GM12878 (cell line): ENCODE results near the gene MB21D2. TPM values are rescaled to one million over a fixed set of nuclear protein-coding genes. Genes with fewer than 3 reads are reported as not detected.
A peak's percentile ranks its signal among the peaks of the same experiment; 100 is the strongest.

Source experiments
- ATAC-seq: fragments of 200-7000 bp; cut with Tn5 transposase; 3 replicates; pipeline ENCODE4 v1.9.1; 2020; ENCODE audit warnings: mild to moderate bottlenecking, moderate library complexity
- BruUV-seq: library from RNA; stranded (reverse); fragments of 400-500 nt; replicated peaks from 2 replicates; lab custom pipeline; 2021; lab: Mats Ljungman, UMichigan
- CTCF ChIA-PET: fragments of 300-600 bp; sonication (Branson Sonifier 250); formaldehyde crosslinking; extraction: SDS; loops from one replicate; lab custom pipeline; 2021; ENCODE audit warnings: inconsistent platforms; lab: Yijun Ruan, JAX
- POLR2A ChIA-PET: fragments of 350-600 bp; formaldehyde crosslinking; extraction: SDS; loops from one replicate; lab custom pipeline; 2021; ENCODE audit warnings: inconsistent platforms; lab: Charles Lee
- RAD21 ChIA-PET: fragments of 300-600 bp; sonication (Branson Sonifier 250); formaldehyde crosslinking; loops from one replicate; lab custom pipeline; 2023; ENCODE audit warnings: antibody characterized with exemption; ENCODE audit not compliant: unreplicated experiment; lab: Charles Lee
- SMC1A ChIA-PET: fragments of 300-600 bp; sonication (Branson Sonifier 250); formaldehyde crosslinking; loops from one replicate; lab custom pipeline; 2023; ENCODE audit not compliant: unreplicated experiment, uncharacterized antibody; lab: Charles Lee
- DNase-seq: peaks from one replicate; pipeline ENCODE4 v3.0.0-alpha.2; 2011; ENCODE audit warnings: low read depth, low spot score
- FAIRE-seq: peaks from 3 replicates; lab custom pipeline; 2011; peaks lifted over from hg19 to GRCh38; lab: Jason Lieb, UNC
- H2AFZ ChIP-seq: 2 replicates; pipeline ENCODE4 v1.6.0; 2011; ENCODE audit warnings: low read depth, low read length, control low read depth; ENCODE audit not compliant: control insufficient read depth
- H3K27ac ChIP-seq: 2 replicates; pipeline ENCODE4 v1.5.1; 2011; ENCODE audit warnings: control low read depth; ENCODE audit not compliant: control insufficient read depth, insufficient read depth
- H3K27me3 ChIP-seq, 2 experiments: replicated peaks in 1 of 2; 2 replicates each; pipeline versions ENCODE4 v1.6.0 to v1.6.1; 2011; ENCODE audit warnings: low read length in 1 of 2; ENCODE audit not compliant: control insufficient read depth in 2 of 2, insufficient read depth in 2 of 2
- H3K36me3 ChIP-seq, 2 experiments: 2 replicates each; pipeline ENCODE4 v1.5.1; 2011; ENCODE audit warnings: low read length in 1 of 2; ENCODE audit not compliant: control insufficient read depth in 2 of 2, insufficient read depth in 2 of 2
- H3K4me1 ChIP-seq: 2 replicates; pipeline ENCODE4 v1.6.1; 2011; ENCODE audit warnings: mild to moderate bottlenecking, low read length, moderate library complexity, mixed read lengths; ENCODE audit not compliant: control insufficient read depth, insufficient read depth
- H3K4me2 ChIP-seq: 2 replicates; pipeline ENCODE4 v1.6.0; 2011; ENCODE audit warnings: control low read depth; ENCODE audit not compliant: control insufficient read depth, insufficient read depth
- H3K4me3 ChIP-seq: fragments of 200-600 bp; sonication (generic); 2 replicates; pipeline ENCODE4 v1.5.1; 2016
- H3K79me2 ChIP-seq: 2 replicates; pipeline ENCODE4 v1.6.0; 2011; ENCODE audit warnings: low read length; ENCODE audit not compliant: control insufficient read depth, insufficient read depth
- H3K9ac ChIP-seq: 2 replicates; pipeline ENCODE4 v1.8.0; 2011; ENCODE audit warnings: low read length, control low read depth, mixed read lengths; ENCODE audit not compliant: control insufficient read depth, insufficient read depth
- H3K9me3 ChIP-seq: replicated peaks from 3 replicates; pipeline ENCODE4 v1.5.1; 2011; ENCODE audit warnings: mild to moderate bottlenecking, low read length; ENCODE audit not compliant: control insufficient read depth, insufficient read depth
- H4K20me1 ChIP-seq: 2 replicates; pipeline ENCODE4 v1.6.0; 2011; ENCODE audit not compliant: control insufficient read depth, insufficient read depth
- ATF7 ChIP-seq: fragments of 450-650 bp; IDR thresholded peaks from 2 replicates; pipeline ENCODE4 v1.6.1; 2016; ENCODE audit warnings: low read depth, mild to moderate bottlenecking
- BRCA1 ChIP-seq: IDR thresholded peaks from 2 replicates; pipeline ENCODE4 v1.6.1; 2011; ENCODE audit warnings: low read depth, low read length, improper control_type of control experiment
- CEBPZ ChIP-seq: fragments of 150-350 bp; IDR thresholded peaks from 2 replicates; pipeline ENCODE4 v1.6.1; 2016; ENCODE audit warnings: low read depth, low read length
- HDAC2 ChIP-seq: fragments of 200-600 bp; sonication (generic); IDR thresholded peaks from 2 replicates; pipeline ENCODE4 v1.6.1; 2017
- IRF4 ChIP-seq: IDR thresholded peaks from 2 replicates; pipeline ENCODE4 v1.6.1; 2011; ENCODE audit warnings: low read depth, low read length
- JUND ChIP-seq: IDR thresholded peaks from 2 replicates; pipeline ENCODE4 v1.6.1; 2012; ENCODE audit warnings: low read depth, mild to moderate bottlenecking, low read length, improper control_type of control experiment, moderate library complexity
- MEF2A ChIP-seq: IDR thresholded peaks from 2 replicates; pipeline ENCODE4 v1.6.1; 2011; ENCODE audit warnings: low read depth, mild to moderate bottlenecking, low read length, moderate library complexity; ENCODE audit not compliant: insufficient read depth
- MLLT1 ChIP-seq: fragments of 450-650 bp; IDR thresholded peaks from 2 replicates; pipeline ENCODE4 v1.6.1; 2016; ENCODE audit warnings: mild to moderate bottlenecking
- RBBP5 ChIP-seq: fragments of 200-600 bp; sonication (generic); conservative IDR thresholded peaks from 2 replicates; pipeline ENCODE4 v1.6.1; 2016
- RFX5 ChIP-seq: IDR thresholded peaks from 2 replicates; pipeline ENCODE4 v1.6.1; 2011; ENCODE audit warnings: low read depth, low read length, improper control_type of control experiment
- ZNF217 ChIP-seq: fragments of 450-650 bp; IDR thresholded peaks from 2 replicates; pipeline ENCODE4 v1.6.1; 2017; ENCODE audit warnings: antibody characterized with exemption, mild to moderate bottlenecking
- WGBS: methylation state at CpG from one replicate; pipeline ENCODE4 v1.1.6; 2016; ENCODE audit warnings: low lambda C conversion rate; ENCODE audit not compliant: insufficient replicate concordance, insufficient coverage; ENCODE audit errors: missing lambda C conversion rate; 5-methylcytosine and 5-hydroxymethylcytosine counted together
- in situ Hi-C: fragments of 300-500 bp; cut with MboI; formaldehyde crosslinking; loops from 9 replicates; pipeline ENCODE4 v1.14.3; 2018; ENCODE audit warnings: mixed read lengths
- intact Hi-C: fragments of 100-400 bp; cut with micrococcal nuclease; formaldehyde crosslinking; loops from one replicate; pipeline ENCODE4 v1.14.2; 2022; ENCODE audit not compliant: unreplicated experiment
- polyA plus RNA-seq, 11 experiments: library from polyadenylated mRNA; depleted of rRNA in 4 of 11; unstranded in 6 of 11; stranded (reverse) in 5 of 11; fragments of >200 nt; fragmentation: Nextera tagmentation in 4 of 11; fragmentation: Illumina TruSeq in 1 of 11; extraction: Ambion mirVana in 4 of 11; extraction: Trizol in 1 of 11; gene quantifications; 1 replicate in 1 of 11; 2 replicates in 10 of 11; pipeline versions ENCODE4 v1.2.1 to v1.2.3, GENCODE V29; 2011 to 2016; ENCODE audit warnings: inconsistent platforms in 2 of 11, missing spikeins in 2 of 11, low read depth in 1 of 11
- total RNA-seq, 4 experiments: library from RNA; depleted of rRNA in 3 of 4; stranded (reverse); fragments of >200 nt in 3 of 4; fragmentation: Illumina TruSeq in 1 of 4; extraction: Trizol in 1 of 4; gene quantifications; 2 replicates each; pipeline versions ENCODE4 v1.2.1 to v1.2.3, GENCODE V29; 2013 to 2021

Gene MB21D2
- total and polyA plus RNA-seq, 10 of the 15 experiments (the other 5 are each of a cell fraction or from before 2014, with no cell fraction given): 7.9 to 21.2 (median 15.3) TPM

- in situ Hi-C loops (no loop called here), intact Hi-C loops (no loop called here)
- FAIRE-seq: peak; percentile 49
- RAD21 ChIA-PET: interaction anchor here (0.7 to 9.7 kb wide), 12 partner anchors 8 to 73 kb away, joined by 3 to 146 read pairs (median 19); partner anchors contain the start of gene MB21D2
- Histone ChIP-seq H3K9me3 (no peaks in the 10 kb centered on the region), H3K9ac (no peak overlapping the region)
- TF ChIP-seq MLLT1: 0 out of 2 replicates have a peak, but pooled peaks have one; percentile 24
- TF ChIP-seq RBBP5: no peak
- no peak for TF ChIP-seq IRF4
- TF ChIP-seq BRCA1: no peak
- 0 out of 2 replicates have a peak, but pooled peaks have one; percentile 36 for TF ChIP-seq ATF7
- TF ChIP-seq HDAC2: no peak
- no peak for TF ChIP-seq ZNF217
- no peak for TF ChIP-seq CEBPZ
- TF ChIP-seq JUND: no peak
- TF ChIP-seq MEF2A: no peak
- TF ChIP-seq RFX5: no peak
- TF ChIP-seq, all 136 proteins: peak for 2
- H3K79me2 ChIP-seq: peaks cover 76% of the 10 kb centered on the region
- H3K27me3 ChIP-seq: no peaks in the 10 kb centered on the region
- no peak overlapping the region for H2AFZ ChIP-seq
- H3K36me3 ChIP-seq: no peaks in the 10 kb centered on the region
- H3K4me1 ChIP-seq: peaks cover 49% of the 10 kb centered on the region
- 95% methylated on average over 13 of the region's 13 CpGs for WGBS
- H3K4me2 ChIP-seq: peak overlapping the region; percentile 15
- CTCF ChIA-PET: interaction anchor here (0.9 to 14.6 kb wide), 12 partner anchors 8 to 74 kb away, joined by 3 to 148 read pairs (median 8); partner anchors contain the start of gene MB21D2
- SMC1A ChIA-PET: interaction anchor here (0.9 to 14.6 kb wide), 16 partner anchors 8 to 77 kb away, joined by 3 to 283 read pairs (median 20); partner anchors contain the start of gene MB21D2
- no peaks in the 10 kb centered on the region for H4K20me1 ChIP-seq
- DNase-seq (no peak), ATAC-seq (no peak)
- no TSS peak for BruUV-seq
- H3K27ac ChIP-seq: peak overlapping the region; percentile 27
- H3K4me3 ChIP-seq: no peak overlapping the region
- POLR2A ChIA-PET: interaction anchor here (0.7 to 2.7 kb wide), 8 partner anchors 9 to 78 kb away, joined by 3 to 10 read pairs (median 6); no protein-coding TSS in a partner anchor
These were observed 27.0 kb downstream of the MB21D2 start for GRCh38 chr3:192890347-192891335.
